Hepatocyte (in vitro differentiated cells): ENCODE data around the gene PPP2R2B. TPM values are rescaled to one million over a fixed set of nuclear protein-coding genes. Genes with fewer than 3 reads are reported as not detected.

Experiments used
- DNase-seq: peaks from one replicate; pipeline ENCODE4 v3.0.0-alpha.2; 2016; ENCODE audit warnings: low spot score
- H2AFZ ChIP-seq: fragments of 200-600 bp; sonication (generic); 2 replicates; pipeline ENCODE4 v1.6.0; 2016; ENCODE audit warnings: antibody characterized with exemption, mild to moderate bottlenecking
- H3K27ac ChIP-seq: fragments of 200-600 bp; sonication (generic); 2 replicates; pipeline ENCODE4 v1.5.1; 2016; ENCODE audit warnings: mild to moderate bottlenecking
- H3K27me3 ChIP-seq: fragments of 200-600 bp; sonication (generic); 2 replicates; pipeline ENCODE4 v1.6.1; 2016
- H3K36me3 ChIP-seq: fragments of 200-600 bp; sonication (generic); replicated peaks from 2 replicates; pipeline ENCODE4 v1.5.1; 2016; ENCODE audit warnings: low read depth; ENCODE audit not compliant: insufficient read depth
- H3K4me1 ChIP-seq: fragments of 200-600 bp; sonication (generic); 2 replicates; pipeline ENCODE4 v1.5.1; 2016; ENCODE audit warnings: mild to moderate bottlenecking, moderate library complexity; ENCODE audit not compliant: insufficient read depth
- H3K4me2 ChIP-seq: fragments of 200-600 bp; sonication (generic); 2 replicates; pipeline ENCODE4 v1.6.0; 2016
- H3K4me3 ChIP-seq: fragments of 200-600 bp; sonication (generic); 2 replicates; pipeline ENCODE4 v1.5.1; 2016; ENCODE audit warnings: mild to moderate bottlenecking
- H3K79me2 ChIP-seq: fragments of 200-600 bp; sonication (generic); 2 replicates; pipeline ENCODE4 v1.6.0; 2017; ENCODE audit warnings: mild to moderate bottlenecking
- H3K9me2 ChIP-seq: fragments of 200-600 bp; sonication (generic); replicated peaks from 2 replicates; pipeline ENCODE4 v1.6.0; 2017; ENCODE audit warnings: mild to moderate bottlenecking; ENCODE audit not compliant: insufficient read depth
- H3K9me3 ChIP-seq: fragments of 200-600 bp; sonication (generic); 2 replicates; pipeline ENCODE4 v1.5.1; 2016; ENCODE audit warnings: low read depth, mild to moderate bottlenecking
- H4K20me1 ChIP-seq: fragments of 200-600 bp; sonication (generic); 2 replicates; pipeline ENCODE4 v1.6.0; 2016; ENCODE audit warnings: mild to moderate bottlenecking; ENCODE audit not compliant: insufficient read depth, poor library complexity, severe bottlenecking
- EZH2 ChIP-seq: fragments of 200-600 bp; sonication (generic); IDR thresholded peaks from 2 replicates; pipeline ENCODE4 v1.6.1; 2016; ENCODE audit warnings: antibody characterized with exemption, mild to moderate bottlenecking, borderline replicate concordance
- EZH2phosphoT487 ChIP-seq: fragments of 200-600 bp; sonication (generic); IDR thresholded peaks from one replicate; pipeline ENCODE4 v1.6.1; 2018; ENCODE audit warnings: antibody characterized with exemption, mild to moderate bottlenecking, low read depth, moderate library complexity; ENCODE audit not compliant: unreplicated experiment, severe bottlenecking
- WGBS: methylation state at CpG from one replicate; pipeline ENCODE4 v1.1.6; 2016; ENCODE audit warnings: low lambda C conversion rate; ENCODE audit errors: missing lambda C conversion rate; 5-methylcytosine and 5-hydroxymethylcytosine counted together
- polyA plus RNA-seq: library from polyadenylated mRNA; unstranded; fragments of >200 nt; fragmentation: Nextera tagmentation; extraction: Ambion mirVana; gene quantifications from 2 replicates; pipeline ENCODE4 v1.2.1, GENCODE V29; 2016
- total RNA-seq: library from RNA; depleted of rRNA; stranded (reverse); fragments of >200 nt; gene quantifications from 2 replicates; pipeline ENCODE4 v1.2.3, GENCODE V29; 2014
- TF ChIP-seq, protein P1 (sequence below): fragments of 200-600 bp; sonication (generic); IDR thresholded peaks from 2 replicates; pipeline ENCODE4 v1.5.1; 2016; ENCODE audit warnings: antibody characterized with exemption, mild to moderate bottlenecking; ENCODE audit not compliant: poor library complexity

PPP2R2B gene
- total and polyA plus RNA-seq, 2 experiments from 2014 or later, result 2.3 to 3.2 TPM

DNA sequence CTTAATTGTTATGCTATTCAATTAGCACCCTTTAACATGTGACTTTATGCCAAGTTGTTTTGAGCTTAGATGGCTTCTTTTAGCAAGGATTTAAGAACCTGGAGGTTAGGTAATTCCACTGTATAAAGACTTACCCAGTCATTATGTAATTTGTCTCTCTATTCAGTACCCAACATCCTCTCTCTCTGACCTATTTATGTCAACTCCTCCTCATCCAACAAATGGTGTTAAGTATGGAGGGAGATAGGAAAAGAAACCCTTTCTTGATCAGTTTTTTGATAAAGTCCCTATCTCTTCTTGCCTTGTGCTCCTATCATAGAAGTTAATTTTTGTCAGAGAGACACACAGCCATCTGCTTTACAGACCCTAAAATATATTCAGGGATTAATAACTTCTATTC is 181.3 kb downstream of the PPP2R2B start:
- H3K4me3 ChIP-seq, result no peak overlapping the region
- no peaks in the 10 kb centered on the region for H3K9me2 ChIP-seq
- no peaks in the 10 kb centered on the region for H3K9me3 ChIP-seq
- no peak for DNase-seq
- H2AFZ ChIP-seq, result no peak overlapping the region
- H3K4me1 ChIP-seq, result peaks cover 5% of the 10 kb centered on the region
- H3K79me2 ChIP-seq, result no peaks in the 10 kb centered on the region
- no peaks in the 10 kb centered on the region for H3K27me3 ChIP-seq
- no peak overlapping the region for H3K4me2 ChIP-seq
- no peaks in the 10 kb centered on the region for H3K36me3 ChIP-seq
- no peak overlapping the region for H3K27ac ChIP-seq
- TF ChIP-seq, protein P1, sequence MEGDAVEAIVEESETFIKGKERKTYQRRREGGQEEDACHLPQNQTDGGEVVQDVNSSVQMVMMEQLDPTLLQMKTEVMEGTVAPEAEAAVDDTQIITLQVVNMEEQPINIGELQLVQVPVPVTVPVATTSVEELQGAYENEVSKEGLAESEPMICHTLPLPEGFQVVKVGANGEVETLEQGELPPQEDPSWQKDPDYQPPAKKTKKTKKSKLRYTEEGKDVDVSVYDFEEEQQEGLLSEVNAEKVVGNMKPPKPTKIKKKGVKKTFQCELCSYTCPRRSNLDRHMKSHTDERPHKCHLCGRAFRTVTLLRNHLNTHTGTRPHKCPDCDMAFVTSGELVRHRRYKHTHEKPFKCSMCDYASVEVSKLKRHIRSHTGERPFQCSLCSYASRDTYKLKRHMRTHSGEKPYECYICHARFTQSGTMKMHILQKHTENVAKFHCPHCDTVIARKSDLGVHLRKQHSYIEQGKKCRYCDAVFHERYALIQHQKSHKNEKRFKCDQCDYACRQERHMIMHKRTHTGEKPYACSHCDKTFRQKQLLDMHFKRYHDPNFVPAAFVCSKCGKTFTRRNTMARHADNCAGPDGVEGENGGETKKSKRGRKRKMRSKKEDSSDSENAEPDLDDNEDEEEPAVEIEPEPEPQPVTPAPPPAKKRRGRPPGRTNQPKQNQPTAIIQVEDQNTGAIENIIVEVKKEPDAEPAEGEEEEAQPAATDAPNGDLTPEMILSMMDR, result no peak
- no peak for TF ChIP-seq EZH2
- TF ChIP-seq EZH2phosphoT487, result no peak
- no peaks in the 10 kb centered on the region for H4K20me1 ChIP-seq

DNA sequence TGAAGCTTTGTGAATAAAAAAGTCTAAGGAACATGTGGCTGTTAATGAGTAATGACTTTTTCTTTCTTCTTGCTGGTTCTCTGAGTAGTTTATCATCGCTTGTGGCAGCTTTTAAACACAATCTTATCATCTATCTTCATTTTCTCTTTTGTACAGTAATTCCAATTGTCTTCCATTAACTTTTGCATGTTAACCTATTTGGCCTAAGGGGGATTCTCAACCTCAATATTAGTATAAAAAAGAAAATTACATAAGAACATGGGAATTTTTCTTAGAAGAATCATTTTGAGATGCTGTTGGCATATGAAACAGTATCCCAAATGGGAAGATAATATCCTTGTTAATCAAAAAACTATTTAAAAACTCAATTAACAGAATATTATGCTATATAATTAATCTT is 182.9 kb downstream of the PPP2R2B start:
- Histone ChIP-seq H3K9me3 (no peaks in the 10 kb centered on the region), H3K27ac (no peak overlapping the region), H3K4me1 (no peaks in the 10 kb centered on the region), H3K27me3 (no peaks in the 10 kb centered on the region), H3K4me2 (no peak overlapping the region), H3K9me2 (no peaks in the 10 kb centered on the region), H3K4me3 (no peak overlapping the region), H4K20me1 (no peaks in the 10 kb centered on the region), H3K79me2 (no peaks in the 10 kb centered on the region), H3K36me3 (no peaks in the 10 kb centered on the region), H2AFZ (no peak overlapping the region)
- TF ChIP-seq EZH2, result no peak
- no peak for DNase-seq
- WGBS, result 43% methylated on average over 1 of the region's 1 CpG

DNA sequence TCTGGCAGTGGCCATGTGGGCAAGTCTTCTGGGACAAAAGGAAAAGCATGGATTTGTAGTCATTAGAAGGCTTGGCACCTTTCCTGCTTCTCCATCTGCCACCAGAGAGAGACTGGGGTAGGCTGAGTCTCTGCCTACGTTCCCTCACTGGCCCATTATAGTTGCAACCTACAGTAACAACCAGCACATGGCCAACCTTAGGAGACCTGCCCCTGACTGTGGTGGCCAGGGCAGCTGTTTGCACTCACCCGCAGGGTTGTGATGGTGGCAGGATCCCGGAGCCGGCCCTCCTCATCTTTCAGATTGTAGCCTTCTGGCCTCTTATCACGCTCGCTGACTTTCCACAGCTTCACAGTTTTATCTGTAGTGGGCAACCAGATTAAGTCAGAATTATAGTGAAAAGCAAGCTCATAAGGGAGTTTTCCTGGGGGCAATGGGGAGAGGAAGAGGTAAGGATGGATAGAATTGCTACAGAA is 187.6 kb downstream of the PPP2R2B start:
- Histone ChIP-seq H3K9me3 (no peaks in the 10 kb centered on the region), H3K27me3 (no peaks in the 10 kb centered on the region), H3K36me3 (no peaks in the 10 kb centered on the region), H2AFZ (no peak overlapping the region), H3K4me3 (no peak overlapping the region), H4K20me1 (no peaks in the 10 kb centered on the region), H3K79me2 (no peaks in the 10 kb centered on the region), H3K9me2 (no peaks in the 10 kb centered on the region), H3K4me2 (no peak overlapping the region), H3K4me1 (no peaks in the 10 kb centered on the region), H3K27ac (no peak overlapping the region)
- WGBS, result 76% methylated on average over 6 of the region's 6 CpGs
- DNase-seq, result no peak
- no peak for TF ChIP-seq EZH2phosphoT487
- TF ChIP-seq EZH2, result no peak
- TF ChIP-seq, protein P1, result no peak

DNA sequence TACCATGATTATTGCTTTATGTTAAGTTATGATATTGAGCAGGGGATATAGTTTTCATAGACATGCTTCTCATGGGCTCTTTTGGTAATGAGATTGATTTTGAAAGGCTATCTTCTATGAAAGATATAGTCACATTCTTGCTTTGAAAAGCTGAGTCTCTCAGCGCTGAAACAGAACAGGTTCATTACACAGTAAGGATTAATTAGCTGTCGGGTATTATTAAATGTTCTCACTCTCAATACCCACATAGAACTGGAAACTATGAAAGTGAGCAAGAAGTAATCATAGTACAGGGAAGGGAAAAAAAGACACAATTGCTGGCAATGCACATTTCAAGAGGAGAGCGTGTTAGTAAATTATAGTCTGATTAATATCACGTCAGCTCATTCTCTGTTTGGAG is 190.9 kb downstream of the PPP2R2B start:
- no peak overlapping the region for H2AFZ ChIP-seq
- no peak overlapping the region for H3K4me3 ChIP-seq
- TF ChIP-seq EZH2 (no peak), EZH2phosphoT487 (no peak)
- TF ChIP-seq, protein P1, result no peak
- no peak overlapping the region for H3K4me2 ChIP-seq
- no peaks in the 10 kb centered on the region for H3K79me2 ChIP-seq
- no peaks in the 10 kb centered on the region for H3K9me2 ChIP-seq
- H3K27ac ChIP-seq, result no peak overlapping the region
- DNase-seq, result no peak
- H3K36me3 ChIP-seq, result no peaks in the 10 kb centered on the region
- WGBS, result 82% methylated on average over 4 of the region's 4 CpGs
- no peaks in the 10 kb centered on the region for H4K20me1 ChIP-seq
- H3K27me3 ChIP-seq, result no peaks in the 10 kb centered on the region
- H3K9me3 ChIP-seq, result no peaks in the 10 kb centered on the region
- no peaks in the 10 kb centered on the region for H3K4me1 ChIP-seq
